ENCODE data around the gene TMEM31. TPM values are rescaled to one million over a fixed set of nuclear protein-coding genes. Genes with fewer than 3 reads are reported as not detected.

TMEM31 gene
- total RNA-seq, 1 donor from 2014 or later, result not detected

DNA sequence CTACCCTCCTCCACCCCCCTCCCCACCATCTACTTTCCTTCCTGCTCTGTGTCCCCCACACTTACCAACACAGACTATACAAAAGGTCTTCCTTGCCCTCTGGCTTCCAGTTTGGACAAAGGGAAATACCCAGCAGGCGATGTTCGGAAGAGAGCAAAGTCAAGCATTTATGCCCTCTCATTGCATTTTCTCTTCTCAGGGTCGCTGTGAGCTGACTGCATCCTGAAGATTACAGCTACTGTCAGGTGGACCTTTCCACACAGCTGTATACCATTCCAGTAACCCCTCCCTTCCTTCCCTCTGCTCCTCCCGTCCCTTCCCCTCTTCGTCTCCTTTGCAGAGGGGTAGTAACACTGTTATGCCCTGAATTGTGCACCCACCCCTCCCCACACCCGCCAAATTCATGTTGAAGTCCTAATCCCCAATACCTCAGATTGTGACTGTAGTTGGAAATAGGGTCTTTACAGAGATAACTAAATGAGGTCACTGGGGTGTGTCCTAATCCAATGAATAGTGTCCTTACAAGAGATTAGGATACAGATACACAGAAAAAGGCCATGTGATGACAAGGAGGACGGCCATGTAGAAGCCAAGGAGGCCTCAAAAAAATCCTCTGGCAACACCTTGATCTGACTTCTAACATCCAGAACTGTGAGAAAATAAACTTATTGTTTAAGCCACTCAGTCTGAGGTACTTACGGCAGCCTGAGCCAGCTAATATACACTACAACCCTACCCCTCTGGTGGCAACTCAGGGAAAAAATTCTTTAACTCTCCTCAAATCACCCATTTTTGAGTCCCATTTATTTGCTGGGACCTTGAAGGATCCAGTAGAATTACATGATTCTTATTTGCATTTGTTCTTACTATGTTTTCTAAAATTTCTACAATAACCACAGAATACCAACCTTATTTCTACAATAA is 35.9 kb upstream of the TMEM31 start:
- Mint-ChIP-seq H3K36me3 (ENCODE audit: unreplicated experiment) (peaks cover 31% of the 10 kb centered on the region), H3K4me3 (ENCODE audit: unreplicated experiment) (no peak overlapping the region), H3K27me3 (ENCODE audit: unreplicated experiment) (no peaks in the 10 kb centered on the region), H3K9me3 (ENCODE audit: unreplicated experiment) (no peaks in the 10 kb centered on the region), H3K27ac (ENCODE audit: unreplicated experiment) (no peak overlapping the region), H3K4me1 (ENCODE audit: unreplicated experiment) (peaks cover 9% of the 10 kb centered on the region)
- DNase-seq (ENCODE audit: extremely low spot score, unreplicated experiment), result no peak
- TF ChIP-seq CTCF (IDR thresholded peaks at IDR 0.05), result no peak

- no peak for DNase-seq (ENCODE audit: extremely low spot score, unreplicated experiment)
- no peak for TF ChIP-seq CTCF (IDR thresholded peaks at IDR 0.05)
- H3K9me3 Mint-ChIP-seq (ENCODE audit: unreplicated experiment), result no peaks in the 10 kb centered on the region
- no peaks in the 10 kb centered on the region for H3K27me3 Mint-ChIP-seq (ENCODE audit: unreplicated experiment)
- no peak overlapping the region for H3K27ac Mint-ChIP-seq (ENCODE audit: unreplicated experiment)
- H3K36me3 Mint-ChIP-seq (ENCODE audit: unreplicated experiment), result peaks cover 37% of the 10 kb centered on the region
- H3K4me3 Mint-ChIP-seq (ENCODE audit: unreplicated experiment), result no peak overlapping the region
- H3K4me1 Mint-ChIP-seq (ENCODE audit: unreplicated experiment), result peaks cover 9% of the 10 kb centered on the region
Observed at GRCh38 chrX:103678199-103678993, 32.3 kb upstream of the TMEM31 start.

DNA sequence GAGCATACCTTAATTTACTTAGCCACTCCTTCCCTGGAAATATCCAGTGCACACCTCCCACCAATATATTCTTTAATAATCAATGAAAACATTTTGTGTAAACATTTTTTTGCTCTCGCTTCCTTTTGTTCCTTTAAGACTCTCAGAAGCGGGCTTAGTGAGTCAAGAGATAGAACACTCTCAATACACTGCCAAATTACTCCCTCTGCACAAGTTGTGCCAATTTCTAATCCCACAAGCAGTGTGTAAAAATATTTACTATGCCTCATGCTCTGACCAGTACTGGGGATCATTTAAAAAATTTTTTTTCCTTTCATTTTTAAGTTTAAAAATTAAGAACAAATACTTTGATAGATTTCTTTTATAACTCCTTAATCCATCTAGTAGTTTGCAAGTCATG is 29.3 kb upstream of the TMEM31 start:
- H3K36me3 Mint-ChIP-seq (ENCODE audit: unreplicated experiment), result peaks cover 41% of the 10 kb centered on the region
- no peak for DNase-seq (ENCODE audit: extremely low spot score, unreplicated experiment)
- no peaks in the 10 kb centered on the region for H3K9me3 Mint-ChIP-seq (ENCODE audit: unreplicated experiment)
- no peak overlapping the region for H3K4me3 Mint-ChIP-seq (ENCODE audit: unreplicated experiment)
- no peak for TF ChIP-seq CTCF (IDR thresholded peaks at IDR 0.05)
- peaks cover 21% of the 10 kb centered on the region for H3K4me1 Mint-ChIP-seq (ENCODE audit: unreplicated experiment)
- no peaks in the 10 kb centered on the region for H3K27me3 Mint-ChIP-seq (ENCODE audit: unreplicated experiment)
- H3K27ac Mint-ChIP-seq (ENCODE audit: unreplicated experiment), result no peak overlapping the region

- no peak overlapping the region for H3K27ac Mint-ChIP-seq (ENCODE audit: unreplicated experiment)
- H3K27me3 Mint-ChIP-seq (ENCODE audit: unreplicated experiment), result no peaks in the 10 kb centered on the region
- no peak for DNase-seq (ENCODE audit: extremely low spot score, unreplicated experiment)
Observed at GRCh38 chrX:103685396-103685795, 25.3 kb upstream of the TMEM31 start.

More at GRCh38 chrX:103685396-103685795, 25.3 kb upstream of the TMEM31 start:
- peaks cover 16% of the 10 kb centered on the region for H3K36me3 Mint-ChIP-seq (ENCODE audit: unreplicated experiment)
- no peak overlapping the region for H3K4me3 Mint-ChIP-seq (ENCODE audit: unreplicated experiment)
- H3K9me3 Mint-ChIP-seq (ENCODE audit: unreplicated experiment), result no peaks in the 10 kb centered on the region
- TF ChIP-seq CTCF (IDR thresholded peaks at IDR 0.05), result no peak
- H3K4me1 Mint-ChIP-seq (ENCODE audit: unreplicated experiment), result peaks cover 13% of the 10 kb centered on the region
